ENCODE data around the gene STAP2.

STAP2 gene

GRCh38 chr19:4375164-4376027 is 36.8 kb upstream of the STAP2 start:
- Histone ChIP-seq H3K4me1 (ENCODE audit: control insufficient read depth, insufficient read depth, low read length) (peaks cover 15% of the 10 kb centered on the region), H3K9ac (ENCODE audit: low read depth, low read length) (peak overlapping the region; percentile 49)

GRCh38 chr19:4374498-4375163 is 36.0 kb upstream of the STAP2 start:
- Histone ChIP-seq H3K4me1 (ENCODE audit: control insufficient read depth, insufficient read depth, low read length) (peaks cover 17% of the 10 kb centered on the region), H3K9me3 (ENCODE audit: control insufficient read depth, insufficient read depth, low read length) (no peaks in the 10 kb centered on the region), H3K9ac (ENCODE audit: low read depth, low read length) (peak overlapping the region; percentile 49), H3K27me3 (ENCODE audit: control insufficient read depth, insufficient read depth, low read length) (no peaks in the 10 kb centered on the region), H3K36me3 (ENCODE audit: control insufficient read depth, insufficient read depth, low read length) (peaks cover 4% of the 10 kb centered on the region), H3K4me3 (ENCODE audit: low read depth, low read length) (no peak overlapping the region)

More at GRCh38 chr19:4375164-4376027, 36.8 kb upstream of the STAP2 start:
- H3K9me3 ChIP-seq (ENCODE audit: control insufficient read depth, insufficient read depth, low read length): no peaks in the 10 kb centered on the region
- peak overlapping the region; percentile 8 for H3K4me3 ChIP-seq (ENCODE audit: low read depth, low read length)
- peaks cover 4% of the 10 kb centered on the region for H3K36me3 ChIP-seq (ENCODE audit: control insufficient read depth, insufficient read depth, low read length)
- H3K27me3 ChIP-seq (ENCODE audit: control insufficient read depth, insufficient read depth, low read length): no peaks in the 10 kb centered on the region

- no peak overlapping the region for H3K4me3 ChIP-seq (ENCODE audit: low read depth, low read length)
- no peaks in the 10 kb centered on the region for H3K9me3 ChIP-seq (ENCODE audit: control insufficient read depth, insufficient read depth, low read length)
- H3K4me1 ChIP-seq (ENCODE audit: control insufficient read depth, insufficient read depth, low read length): peaks cover 19% of the 10 kb centered on the region
- peak overlapping the region; percentile 49 for H3K9ac ChIP-seq (ENCODE audit: low read depth, low read length)
- no peaks in the 10 kb centered on the region for H3K27me3 ChIP-seq (ENCODE audit: control insufficient read depth, insufficient read depth, low read length)
- H3K36me3 ChIP-seq (ENCODE audit: control insufficient read depth, insufficient read depth, low read length): peaks cover 4% of the 10 kb centered on the region
Measured at GRCh38 chr19:4373601-4374497, 35.2 kb upstream of the STAP2 start.

DNA sequence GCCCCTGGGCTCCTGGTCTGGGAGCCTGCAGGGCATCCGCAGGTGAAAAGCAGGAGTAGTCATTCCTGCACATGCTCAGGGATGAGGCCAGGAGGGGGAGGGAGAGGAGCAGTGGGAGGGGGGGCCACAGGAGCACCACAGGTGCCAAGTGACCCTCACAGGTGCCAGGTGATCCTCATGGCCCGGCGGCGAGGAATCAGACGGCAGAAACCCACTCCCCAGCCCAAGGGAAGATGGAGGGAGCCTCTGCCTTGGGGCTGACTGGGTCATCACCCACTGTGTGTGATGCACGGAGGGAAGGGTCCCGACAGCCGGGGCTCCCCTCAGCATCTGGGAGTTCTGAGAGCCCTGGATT is 34.4 kb upstream of the STAP2 start:
- peaks cover 19% of the 10 kb centered on the region for H3K4me1 ChIP-seq (ENCODE audit: control insufficient read depth, insufficient read depth, low read length)
- H3K4me3 ChIP-seq (ENCODE audit: low read depth, low read length): no peak overlapping the region
- no peaks in the 10 kb centered on the region for H3K9me3 ChIP-seq (ENCODE audit: control insufficient read depth, insufficient read depth, low read length)
- H3K36me3 ChIP-seq (ENCODE audit: control insufficient read depth, insufficient read depth, low read length): peaks cover 5% of the 10 kb centered on the region
- H3K27me3 ChIP-seq (ENCODE audit: control insufficient read depth, insufficient read depth, low read length): no peaks in the 10 kb centered on the region
- no peak overlapping the region for H3K9ac ChIP-seq (ENCODE audit: low read depth, low read length)

- no peak overlapping the region for H3K9ac ChIP-seq (ENCODE audit: low read depth, low read length)
- peaks cover 7% of the 10 kb centered on the region for H3K36me3 ChIP-seq (ENCODE audit: control insufficient read depth, insufficient read depth, low read length)
- peaks cover 19% of the 10 kb centered on the region for H3K4me1 ChIP-seq (ENCODE audit: control insufficient read depth, insufficient read depth, low read length)
- no peaks in the 10 kb centered on the region for H3K27me3 ChIP-seq (ENCODE audit: control insufficient read depth, insufficient read depth, low read length)
- H3K4me3 ChIP-seq (ENCODE audit: low read depth, low read length): no peak overlapping the region
- no peaks in the 10 kb centered on the region for H3K9me3 ChIP-seq (ENCODE audit: control insufficient read depth, insufficient read depth, low read length)
Measured at GRCh38 chr19:4372165-4373012, 33.8 kb upstream of the STAP2 start.

- H3K9ac ChIP-seq (ENCODE audit: low read depth, low read length): no peak overlapping the region
- no peaks in the 10 kb centered on the region for H3K27me3 ChIP-seq (ENCODE audit: control insufficient read depth, insufficient read depth, low read length)
- H3K9me3 ChIP-seq (ENCODE audit: control insufficient read depth, insufficient read depth, low read length): no peaks in the 10 kb centered on the region
- peaks cover 7% of the 10 kb centered on the region for H3K36me3 ChIP-seq (ENCODE audit: control insufficient read depth, insufficient read depth, low read length)
- no peak overlapping the region for H3K4me3 ChIP-seq (ENCODE audit: low read depth, low read length)
- peaks cover 18% of the 10 kb centered on the region for H3K4me1 ChIP-seq (ENCODE audit: control insufficient read depth, insufficient read depth, low read length)
Measured at GRCh38 chr19:4371247-4372164, 32.9 kb upstream of the STAP2 start.

DNA sequence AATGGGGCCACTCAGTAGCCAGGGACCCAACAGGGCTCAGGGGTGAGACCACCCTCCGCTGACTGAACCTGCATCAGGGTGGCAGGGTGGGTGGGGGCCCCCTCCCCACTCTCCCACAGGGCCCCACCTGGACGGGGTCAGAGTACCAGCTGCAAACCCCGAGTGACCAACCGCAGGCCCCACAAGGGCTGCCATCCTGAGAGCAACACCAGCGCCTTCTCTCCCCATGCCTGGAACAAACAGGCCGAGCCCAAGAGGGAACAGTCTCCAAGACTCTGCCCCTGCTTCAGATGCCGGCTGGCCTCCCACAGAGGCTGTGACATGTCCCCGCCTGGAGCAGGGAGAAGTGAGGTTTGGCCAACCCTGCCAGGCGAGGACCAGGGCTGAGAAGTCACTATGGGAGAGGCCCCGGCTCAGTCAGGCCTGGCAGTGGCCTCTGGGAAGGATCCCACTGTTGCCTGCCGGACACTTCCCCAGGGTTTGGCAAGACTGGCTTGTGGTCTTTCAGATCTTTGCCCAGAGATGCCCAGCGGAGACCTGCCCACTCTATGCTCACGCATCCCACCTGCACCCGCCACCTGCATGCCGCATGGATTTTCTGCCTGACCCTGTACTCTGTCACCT is 31.9 kb upstream of the STAP2 start:
- Histone ChIP-seq H3K4me1 (ENCODE audit: control insufficient read depth, insufficient read depth, low read length) (peaks cover 9% of the 10 kb centered on the region), H3K9ac (ENCODE audit: low read depth, low read length) (no peak overlapping the region), H3K36me3 (ENCODE audit: control insufficient read depth, insufficient read depth, low read length) (peaks cover 16% of the 10 kb centered on the region)

DNA sequence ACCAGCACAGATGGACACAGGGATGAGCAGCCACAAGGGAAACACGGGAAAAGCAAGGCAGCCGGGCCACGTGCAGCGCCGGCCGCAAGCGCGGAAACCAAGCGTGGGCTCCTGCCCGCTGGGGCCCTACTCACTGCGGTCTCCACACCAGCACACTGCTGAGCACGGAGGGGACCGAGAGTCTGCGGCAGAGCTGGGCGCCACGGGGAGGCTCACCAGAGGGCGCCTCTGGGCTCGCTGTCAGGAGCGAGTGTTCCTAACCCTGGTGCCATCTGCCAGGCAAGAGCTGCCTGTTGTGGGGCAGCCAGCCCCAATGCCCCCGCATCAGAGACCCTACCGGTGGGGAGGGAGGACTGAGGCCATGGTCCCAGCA is 31.2 kb upstream of the STAP2 start:
- H3K4me1 ChIP-seq (ENCODE audit: control insufficient read depth, insufficient read depth, low read length): peaks cover 3% of the 10 kb centered on the region
- no peak overlapping the region for H3K4me3 ChIP-seq (ENCODE audit: low read depth, low read length)
- H3K36me3 ChIP-seq (ENCODE audit: control insufficient read depth, insufficient read depth, low read length): peaks cover 20% of the 10 kb centered on the region
- no peaks in the 10 kb centered on the region for H3K27me3 ChIP-seq (ENCODE audit: control insufficient read depth, insufficient read depth, low read length)
- no peaks in the 10 kb centered on the region for H3K9me3 ChIP-seq (ENCODE audit: control insufficient read depth, insufficient read depth, low read length)
- H3K9ac ChIP-seq (ENCODE audit: low read depth, low read length): peak overlapping the region; percentile 47

More for the DNA sequence above, 31.9 kb upstream of the STAP2 start:
- H3K9me3 ChIP-seq (ENCODE audit: control insufficient read depth, insufficient read depth, low read length): no peaks in the 10 kb centered on the region
- no peak overlapping the region for H3K4me3 ChIP-seq (ENCODE audit: low read depth, low read length)
- H3K27me3 ChIP-seq (ENCODE audit: control insufficient read depth, insufficient read depth, low read length): no peaks in the 10 kb centered on the region

GRCh38 chr19:4369109-4369887 is 30.7 kb upstream of the STAP2 start:
- H3K36me3 ChIP-seq (ENCODE audit: control insufficient read depth, insufficient read depth, low read length): peaks cover 20% of the 10 kb centered on the region
- H3K27me3 ChIP-seq (ENCODE audit: control insufficient read depth, insufficient read depth, low read length): no peaks in the 10 kb centered on the region
- H3K4me1 ChIP-seq (ENCODE audit: control insufficient read depth, insufficient read depth, low read length): peaks cover 3% of the 10 kb centered on the region
- H3K9ac ChIP-seq (ENCODE audit: low read depth, low read length): peak overlapping the region; percentile 47
- no peaks in the 10 kb centered on the region for H3K9me3 ChIP-seq (ENCODE audit: control insufficient read depth, insufficient read depth, low read length)
- no peak overlapping the region for H3K4me3 ChIP-seq (ENCODE audit: low read depth, low read length)
